ENCODE results near the gene LZTFL1.

- TF ChIP-seq CTCF (IDR thresholded peaks at IDR 0.05): no peak
- TF ChIP-seq POLR2AphosphoS5 (IDR thresholded peaks at IDR 0.05): no peak
- TF ChIP-seq POLR2A (IDR thresholded peaks at IDR 0.05): no peak
- TF ChIP-seq EP300 (IDR thresholded peaks at IDR 0.05): no peak
Measured at GRCh38 chr3:45782381-45782780, 59.5 kb downstream of the LZTFL1 start.
